Endothelial cell (in vitro differentiated cells): ENCODE results near the gene SAMD13. TPM values are rescaled to one million over a fixed set of nuclear protein-coding genes. Genes with fewer than 3 reads are reported as not detected.

Experiments
- DNase-seq: peaks from one replicate; pipeline ENCODE4 v3.0.0; 2021; ENCODE audit warnings: low spot score
- H3K27ac Mint-ChIP-seq: one replicate; pipeline ENCODE4 v1.8.0; 2021; ENCODE audit warnings: mixed read lengths, inconsistent platforms; ENCODE audit not compliant: unreplicated experiment
- H3K27me3 Mint-ChIP-seq: one replicate; pipeline ENCODE4 v1.8.0; 2021; ENCODE audit warnings: mild to moderate bottlenecking, moderate library complexity, mixed read lengths, inconsistent platforms; ENCODE audit not compliant: unreplicated experiment
- H3K36me3 Mint-ChIP-seq: one replicate; pipeline ENCODE4 v1.8.0; 2021; ENCODE audit warnings: mild to moderate bottlenecking, low read depth, mixed read lengths, inconsistent platforms; ENCODE audit not compliant: unreplicated experiment
- H3K4me1 Mint-ChIP-seq: one replicate; pipeline ENCODE4 v1.8.0; 2021; ENCODE audit warnings: mild to moderate bottlenecking, mixed read lengths, inconsistent platforms; ENCODE audit not compliant: unreplicated experiment
- H3K4me3 Mint-ChIP-seq: one replicate; pipeline ENCODE4 v1.8.0; 2021; ENCODE audit warnings: mild to moderate bottlenecking, mixed read lengths, inconsistent platforms; ENCODE audit not compliant: unreplicated experiment
- H3K9me3 Mint-ChIP-seq: one replicate; pipeline ENCODE4 v1.8.0; 2021; ENCODE audit warnings: mixed read lengths, inconsistent platforms; ENCODE audit not compliant: unreplicated experiment
- total RNA-seq: library from RNA; stranded (reverse); fragmentation: NEBNext Ultra II Directional; extraction: Animal tissue kit (Norgen Biotek cat#: 25700); gene quantifications from one replicate; pipeline ENCODE4 v1.2.1, GENCODE V29; 2021; ENCODE audit not compliant: unreplicated experiment
- TF ChIP-seq, protein P1 (sequence below): fragments of 200-600 bp; sonication (generic); IDR thresholded peaks from one replicate; pipeline ENCODE4 v1.5.0; 2021; ENCODE audit warnings: antibody characterized with exemption; ENCODE audit not compliant: unreplicated experiment

Gene SAMD13
- total RNA-seq, 1 donor from 2014 or later, result 1.8 TPM

DNA sequence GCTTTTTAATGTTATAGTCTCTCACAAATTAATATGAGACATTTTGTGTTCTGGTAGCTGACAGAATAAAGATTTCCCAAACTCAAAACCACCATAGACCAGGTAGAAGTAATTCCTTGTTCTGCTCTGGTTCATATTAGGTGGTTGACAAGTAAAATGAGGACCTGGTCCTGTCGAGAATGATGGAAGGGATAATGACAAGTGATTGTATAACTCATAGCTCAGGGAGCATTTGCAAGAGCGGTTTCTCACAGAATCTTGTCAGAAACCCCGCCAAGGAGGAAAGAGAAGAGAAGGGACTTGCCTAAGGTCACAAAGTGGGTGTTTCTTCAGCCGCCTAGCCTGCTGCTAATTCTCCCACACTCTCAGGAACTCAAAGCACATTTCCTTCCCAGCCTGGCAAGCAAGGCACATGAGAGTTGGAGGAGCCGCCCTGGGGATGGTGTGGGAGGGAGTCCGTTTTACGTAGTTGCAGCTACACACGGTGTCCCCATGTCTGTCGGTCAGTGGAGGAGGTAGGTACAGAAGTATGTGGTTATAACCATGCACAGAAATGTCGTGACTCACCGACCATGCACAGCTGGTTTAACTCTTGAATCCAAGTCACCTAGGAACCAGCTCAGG lies 46.5 kb downstream of the SAMD13 start:
- Mint-ChIP-seq H3K27ac (no peak overlapping the region), H3K27me3 (no peaks in the 10 kb centered on the region), H3K36me3 (no peaks in the 10 kb centered on the region), H3K9me3 (no peaks in the 10 kb centered on the region), H3K4me1 (no peaks in the 10 kb centered on the region), H3K4me3 (no peak overlapping the region)
- TF ChIP-seq, protein P1, sequence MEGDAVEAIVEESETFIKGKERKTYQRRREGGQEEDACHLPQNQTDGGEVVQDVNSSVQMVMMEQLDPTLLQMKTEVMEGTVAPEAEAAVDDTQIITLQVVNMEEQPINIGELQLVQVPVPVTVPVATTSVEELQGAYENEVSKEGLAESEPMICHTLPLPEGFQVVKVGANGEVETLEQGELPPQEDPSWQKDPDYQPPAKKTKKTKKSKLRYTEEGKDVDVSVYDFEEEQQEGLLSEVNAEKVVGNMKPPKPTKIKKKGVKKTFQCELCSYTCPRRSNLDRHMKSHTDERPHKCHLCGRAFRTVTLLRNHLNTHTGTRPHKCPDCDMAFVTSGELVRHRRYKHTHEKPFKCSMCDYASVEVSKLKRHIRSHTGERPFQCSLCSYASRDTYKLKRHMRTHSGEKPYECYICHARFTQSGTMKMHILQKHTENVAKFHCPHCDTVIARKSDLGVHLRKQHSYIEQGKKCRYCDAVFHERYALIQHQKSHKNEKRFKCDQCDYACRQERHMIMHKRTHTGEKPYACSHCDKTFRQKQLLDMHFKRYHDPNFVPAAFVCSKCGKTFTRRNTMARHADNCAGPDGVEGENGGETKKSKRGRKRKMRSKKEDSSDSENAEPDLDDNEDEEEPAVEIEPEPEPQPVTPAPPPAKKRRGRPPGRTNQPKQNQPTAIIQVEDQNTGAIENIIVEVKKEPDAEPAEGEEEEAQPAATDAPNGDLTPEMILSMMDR, result no peak
- no peak for DNase-seq

DNA sequence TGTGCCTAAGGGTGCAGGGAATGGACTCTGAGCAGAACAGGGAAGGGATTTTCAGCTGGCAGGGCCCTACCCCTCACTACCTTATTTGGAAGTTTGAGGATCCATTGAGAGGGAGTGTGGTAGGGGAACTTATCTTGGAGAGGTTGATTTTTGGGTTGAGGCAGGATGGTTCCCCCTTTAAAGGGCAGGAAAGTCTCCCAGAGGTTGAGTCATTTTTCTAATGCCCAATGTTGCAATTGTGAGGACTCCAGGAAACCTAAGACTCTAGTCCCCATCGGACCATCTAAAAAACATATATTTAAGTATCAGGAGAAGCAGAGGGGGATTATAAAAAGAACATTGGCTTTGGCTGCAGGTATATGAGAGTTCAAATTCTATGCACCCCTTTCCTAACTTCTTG lies 47.3 kb downstream of the SAMD13 start:
- TF ChIP-seq, protein P1, result no peak
- H3K27ac Mint-ChIP-seq, result no peak overlapping the region
- no peaks in the 10 kb centered on the region for H3K27me3 Mint-ChIP-seq
- no peaks in the 10 kb centered on the region for H3K4me1 Mint-ChIP-seq
- no peaks in the 10 kb centered on the region for H3K9me3 Mint-ChIP-seq
- DNase-seq, result no peak
- H3K36me3 Mint-ChIP-seq, result no peaks in the 10 kb centered on the region
- H3K4me3 Mint-ChIP-seq, result no peak overlapping the region

DNA sequence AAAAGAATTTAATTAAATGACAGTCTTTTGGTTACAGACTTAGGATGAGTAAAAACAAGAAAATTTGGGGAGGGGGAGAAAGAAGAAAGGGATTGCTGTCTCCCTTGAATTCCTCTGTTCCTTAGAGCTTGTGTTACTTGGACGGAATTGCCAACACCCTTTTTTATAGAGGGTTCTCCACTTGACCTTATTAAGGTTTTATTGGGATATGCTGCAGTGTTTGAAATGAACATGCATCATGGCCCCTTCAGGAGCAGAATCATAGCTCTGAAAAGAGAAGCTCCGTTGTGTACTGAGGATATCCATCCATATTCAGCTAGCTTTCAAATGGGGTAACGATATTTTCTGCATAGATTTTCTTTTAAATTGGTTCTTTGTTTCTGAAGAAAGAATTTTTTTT lies 48.6 kb downstream of the SAMD13 start:
- Mint-ChIP-seq H3K27me3 (no peaks in the 10 kb centered on the region), H3K4me3 (no peak overlapping the region), H3K9me3 (no peaks in the 10 kb centered on the region), H3K4me1 (no peaks in the 10 kb centered on the region), H3K27ac (no peak overlapping the region), H3K36me3 (no peaks in the 10 kb centered on the region)
- TF ChIP-seq, protein P1, result no peak
- DNase-seq, result no peak

DNA sequence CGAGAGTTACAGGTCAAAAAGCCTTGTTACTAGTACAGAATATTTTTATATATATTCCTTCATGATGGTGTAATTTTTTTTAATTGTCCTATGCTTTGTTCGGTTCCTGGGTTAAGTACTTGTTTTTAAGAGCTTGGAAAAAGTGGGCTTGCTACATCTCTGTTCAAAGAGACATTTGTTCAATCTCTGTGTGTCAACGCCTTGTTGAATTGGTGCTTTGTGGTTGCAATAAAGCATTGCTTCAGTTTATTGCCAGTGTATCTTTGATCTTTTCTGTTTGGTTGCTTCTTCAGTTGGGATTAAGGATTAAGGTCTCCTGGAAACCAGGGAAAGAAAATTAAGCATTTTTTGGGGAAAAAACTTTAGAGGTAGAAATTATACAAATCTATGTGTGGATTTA lies 49.0 kb downstream of the SAMD13 start:
- H3K27me3 Mint-ChIP-seq, result no peaks in the 10 kb centered on the region
- no peaks in the 10 kb centered on the region for H3K9me3 Mint-ChIP-seq
- no peak overlapping the region for H3K27ac Mint-ChIP-seq
- H3K4me3 Mint-ChIP-seq, result no peak overlapping the region
- TF ChIP-seq, protein P1, result no peak
- H3K36me3 Mint-ChIP-seq, result no peaks in the 10 kb centered on the region
- H3K4me1 Mint-ChIP-seq, result no peaks in the 10 kb centered on the region
- no peak for DNase-seq

DNA sequence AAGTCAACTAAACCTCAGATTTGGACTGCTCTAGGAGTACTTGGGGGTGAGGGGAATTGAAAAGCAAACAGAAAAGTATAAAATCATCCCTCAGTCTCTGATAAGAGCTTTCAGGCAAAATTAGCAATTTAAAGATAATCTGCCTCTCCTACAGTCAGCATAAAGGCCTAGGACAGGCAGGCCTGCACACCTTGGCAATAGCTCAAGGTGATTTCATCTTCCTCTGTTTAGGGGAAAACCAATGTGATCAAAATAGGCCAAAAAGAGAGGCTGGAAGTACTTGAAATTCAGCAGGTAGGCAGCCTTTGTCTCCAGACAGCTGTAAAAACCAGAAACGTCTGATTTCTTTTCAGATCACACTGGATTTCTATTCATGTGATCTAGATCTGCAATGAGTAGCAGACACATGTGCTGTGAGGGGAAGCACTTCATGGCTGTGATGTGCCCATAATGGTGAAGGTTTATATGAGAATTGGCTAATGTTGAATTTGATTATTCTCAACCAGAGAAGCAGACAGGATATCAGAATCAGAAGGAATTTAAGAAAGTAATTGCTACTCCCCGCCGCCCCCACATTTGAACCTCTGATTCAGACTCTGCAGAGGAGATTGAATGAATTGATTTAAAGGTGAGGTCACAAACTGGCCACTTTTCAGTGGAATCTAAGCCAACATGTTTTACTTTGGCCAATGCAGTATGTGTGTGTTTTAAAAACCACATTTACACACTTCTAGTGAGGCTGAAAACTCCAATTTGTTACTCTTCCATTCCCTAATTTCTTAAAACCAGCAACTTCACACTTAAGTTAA lies 51.0 kb downstream of the SAMD13 start:
- no peak for DNase-seq
- no peak overlapping the region for H3K27ac Mint-ChIP-seq
- no peaks in the 10 kb centered on the region for H3K27me3 Mint-ChIP-seq
- no peaks in the 10 kb centered on the region for H3K36me3 Mint-ChIP-seq
- no peaks in the 10 kb centered on the region for H3K4me1 Mint-ChIP-seq
- TF ChIP-seq, protein P1, result no peak
- no peak overlapping the region for H3K4me3 Mint-ChIP-seq
- no peaks in the 10 kb centered on the region for H3K9me3 Mint-ChIP-seq
